NT2/D1 (cell line): ENCODE results near the gene MTFR1L.

Source experiments
- SUZ12 ChIP-seq: IDR thresholded peaks from 2 replicates; pipeline ENCODE4 v1.6.1; 2011; ENCODE audit not compliant: insufficient read length, insufficient read depth; ENCODE audit errors: extremely low read depth
- YY1 ChIP-seq: IDR thresholded peaks from 2 replicates; pipeline ENCODE4 v1.6.1; 2011; ENCODE audit not compliant: insufficient read length, insufficient read depth

GRCh38 chr1:25796811-25797458 lies 22.8 kb upstream of the MTFR1L start:
- TF ChIP-seq YY1 (no peak), SUZ12 (no peak)
